ENCODE data around the gene DLGAP4. TPM values are rescaled to one million over a fixed set of nuclear protein-coding genes. Genes with fewer than 3 reads are reported as not detected.

DLGAP4 gene
- total and polyA plus RNA-seq, 9 of the 15 experiments (the other 6 are each of a cell fraction or from before 2014, with no cell fraction given): 0.31 to 34.1 (median 4.5) TPM

DNA sequence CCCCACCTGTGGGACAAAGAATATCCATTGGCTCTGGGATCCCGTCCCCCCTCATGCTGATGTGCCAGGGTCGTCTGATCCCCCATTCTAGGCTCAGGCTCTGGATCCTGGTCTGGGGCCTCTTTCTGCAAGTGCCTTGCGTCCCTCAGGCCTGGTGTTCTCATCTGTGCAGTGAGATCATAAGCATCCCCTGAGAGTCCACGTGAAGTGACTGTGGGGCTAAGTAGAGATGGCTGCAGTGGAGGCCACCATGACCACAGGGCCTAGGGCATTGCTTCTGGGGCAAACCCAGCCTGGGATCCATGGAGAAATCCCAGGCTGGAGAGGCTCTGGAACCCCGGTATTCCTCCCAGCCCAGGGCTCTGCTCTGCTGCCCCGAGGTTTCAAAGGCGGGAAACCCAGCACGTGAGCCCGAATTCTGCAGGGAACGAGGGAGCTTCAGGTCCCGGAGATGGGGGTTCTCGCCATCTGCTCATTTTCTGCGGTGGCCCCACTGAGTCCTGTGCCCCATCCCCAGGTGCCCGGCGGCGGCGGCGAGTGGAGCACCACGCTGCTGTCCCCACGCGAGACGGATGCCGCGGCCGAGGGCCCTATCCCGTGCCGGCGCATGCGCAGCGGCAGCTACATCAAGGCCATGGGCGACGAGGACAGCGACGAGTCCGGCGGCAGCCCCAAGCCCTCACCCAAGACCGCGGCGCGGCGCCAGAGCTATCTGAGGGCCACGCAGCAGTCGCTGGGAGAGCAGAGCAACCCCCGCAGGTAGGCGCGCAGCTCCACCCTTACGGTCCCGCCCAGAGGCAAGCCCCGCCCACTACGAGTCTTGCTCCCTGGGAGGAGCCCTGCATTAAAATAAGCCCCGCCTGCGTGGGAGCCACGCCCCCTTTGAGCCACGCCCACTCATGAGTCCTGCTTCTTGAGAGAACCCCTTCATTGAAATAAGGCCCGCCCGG is 129.7 kb downstream of the DLGAP4 start (continued):
- TF ChIP-seq, protein P1, sequence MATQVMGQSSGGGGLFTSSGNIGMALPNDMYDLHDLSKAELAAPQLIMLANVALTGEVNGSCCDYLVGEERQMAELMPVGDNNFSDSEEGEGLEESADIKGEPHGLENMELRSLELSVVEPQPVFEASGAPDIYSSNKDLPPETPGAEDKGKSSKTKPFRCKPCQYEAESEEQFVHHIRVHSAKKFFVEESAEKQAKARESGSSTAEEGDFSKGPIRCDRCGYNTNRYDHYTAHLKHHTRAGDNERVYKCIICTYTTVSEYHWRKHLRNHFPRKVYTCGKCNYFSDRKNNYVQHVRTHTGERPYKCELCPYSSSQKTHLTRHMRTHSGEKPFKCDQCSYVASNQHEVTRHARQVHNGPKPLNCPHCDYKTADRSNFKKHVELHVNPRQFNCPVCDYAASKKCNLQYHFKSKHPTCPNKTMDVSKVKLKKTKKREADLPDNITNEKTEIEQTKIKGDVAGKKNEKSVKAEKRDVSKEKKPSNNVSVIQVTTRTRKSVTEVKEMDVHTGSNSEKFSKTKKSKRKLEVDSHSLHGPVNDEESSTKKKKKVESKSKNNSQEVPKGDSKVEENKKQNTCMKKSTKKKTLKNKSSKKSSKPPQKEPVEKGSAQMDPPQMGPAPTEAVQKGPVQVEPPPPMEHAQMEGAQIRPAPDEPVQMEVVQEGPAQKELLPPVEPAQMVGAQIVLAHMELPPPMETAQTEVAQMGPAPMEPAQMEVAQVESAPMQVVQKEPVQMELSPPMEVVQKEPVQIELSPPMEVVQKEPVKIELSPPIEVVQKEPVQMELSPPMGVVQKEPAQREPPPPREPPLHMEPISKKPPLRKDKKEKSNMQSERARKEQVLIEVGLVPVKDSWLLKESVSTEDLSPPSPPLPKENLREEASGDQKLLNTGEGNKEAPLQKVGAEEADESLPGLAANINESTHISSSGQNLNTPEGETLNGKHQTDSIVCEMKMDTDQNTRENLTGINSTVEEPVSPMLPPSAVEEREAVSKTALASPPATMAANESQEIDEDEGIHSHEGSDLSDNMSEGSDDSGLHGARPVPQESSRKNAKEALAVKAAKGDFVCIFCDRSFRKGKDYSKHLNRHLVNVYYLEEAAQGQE (IDR thresholded peaks at IDR 0.05; ENCODE audit: borderline replicate concordance): peak; percentile 72
- TF ChIP-seq, protein P1 (CRISPR knock-in tag; IDR thresholded peaks at IDR 0.05; ENCODE audit: low read depth): no peak
- TF ChIP-seq, protein P2, sequence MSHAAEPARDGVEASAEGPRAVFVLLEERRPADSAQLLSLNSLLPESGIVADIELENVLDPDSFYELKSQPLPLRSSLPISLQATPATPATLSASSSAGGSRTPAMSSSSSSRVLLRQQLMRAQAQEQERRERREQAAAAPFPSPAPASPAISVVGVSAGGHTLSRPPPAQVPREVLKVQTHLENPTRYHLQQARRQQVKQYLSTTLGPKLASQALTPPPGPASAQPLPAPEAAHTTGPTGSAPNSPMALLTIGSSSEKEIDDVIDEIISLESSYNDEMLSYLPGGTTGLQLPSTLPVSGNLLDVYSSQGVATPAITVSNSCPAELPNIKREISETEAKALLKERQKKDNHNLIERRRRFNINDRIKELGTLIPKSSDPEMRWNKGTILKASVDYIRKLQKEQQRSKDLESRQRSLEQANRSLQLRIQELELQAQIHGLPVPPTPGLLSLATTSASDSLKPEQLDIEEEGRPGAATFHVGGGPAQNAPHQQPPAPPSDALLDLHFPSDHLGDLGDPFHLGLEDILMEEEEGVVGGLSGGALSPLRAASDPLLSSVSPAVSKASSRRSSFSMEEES (CRISPR knock-in tag; IDR thresholded peaks at IDR 0.05): no peak
- TF ChIP-seq, protein P3, sequence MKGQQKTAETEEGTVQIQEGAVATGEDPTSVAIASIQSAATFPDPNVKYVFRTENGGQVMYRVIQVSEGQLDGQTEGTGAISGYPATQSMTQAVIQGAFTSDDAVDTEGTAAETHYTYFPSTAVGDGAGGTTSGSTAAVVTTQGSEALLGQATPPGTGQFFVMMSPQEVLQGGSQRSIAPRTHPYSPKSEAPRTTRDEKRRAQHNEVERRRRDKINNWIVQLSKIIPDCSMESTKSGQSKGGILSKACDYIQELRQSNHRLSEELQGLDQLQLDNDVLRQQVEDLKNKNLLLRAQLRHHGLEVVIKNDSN (CRISPR knock-in tag; IDR thresholded peaks at IDR 0.05): no peak
- TF ChIP-seq, protein P4, sequence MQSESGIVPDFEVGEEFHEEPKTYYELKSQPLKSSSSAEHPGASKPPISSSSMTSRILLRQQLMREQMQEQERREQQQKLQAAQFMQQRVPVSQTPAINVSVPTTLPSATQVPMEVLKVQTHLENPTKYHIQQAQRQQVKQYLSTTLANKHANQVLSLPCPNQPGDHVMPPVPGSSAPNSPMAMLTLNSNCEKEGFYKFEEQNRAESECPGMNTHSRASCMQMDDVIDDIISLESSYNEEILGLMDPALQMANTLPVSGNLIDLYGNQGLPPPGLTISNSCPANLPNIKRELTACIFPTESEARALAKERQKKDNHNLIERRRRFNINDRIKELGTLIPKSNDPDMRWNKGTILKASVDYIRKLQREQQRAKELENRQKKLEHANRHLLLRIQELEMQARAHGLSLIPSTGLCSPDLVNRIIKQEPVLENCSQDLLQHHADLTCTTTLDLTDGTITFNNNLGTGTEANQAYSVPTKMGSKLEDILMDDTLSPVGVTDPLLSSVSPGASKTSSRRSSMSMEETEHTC (IDR thresholded peaks at IDR 0.05): no peak
- TF ChIP-seq PTRF (tag; IDR thresholded peaks at IDR 0.05): no peak
- TF ChIP-seq, protein P5, sequence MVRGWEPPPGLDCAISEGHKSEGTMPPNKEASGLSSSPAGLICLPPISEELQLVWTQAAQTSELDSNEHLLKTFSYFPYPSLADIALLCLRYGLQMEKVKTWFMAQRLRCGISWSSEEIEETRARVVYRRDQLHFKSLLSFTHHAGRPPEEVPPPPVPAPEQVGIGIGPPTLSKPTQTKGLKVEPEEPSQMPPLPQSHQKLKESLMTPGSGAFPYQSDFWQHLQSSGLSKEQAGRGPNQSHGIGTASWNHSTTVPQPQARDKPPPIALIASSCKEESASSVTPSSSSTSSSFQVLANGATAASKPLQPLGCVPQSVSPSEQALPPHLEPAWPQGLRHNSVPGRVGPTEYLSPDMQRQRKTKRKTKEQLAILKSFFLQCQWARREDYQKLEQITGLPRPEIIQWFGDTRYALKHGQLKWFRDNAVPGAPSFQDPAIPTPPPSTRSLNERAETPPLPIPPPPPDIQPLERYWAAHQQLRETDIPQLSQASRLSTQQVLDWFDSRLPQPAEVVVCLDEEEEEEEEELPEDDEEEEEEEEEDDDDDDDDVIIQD (CRISPR knock-in tag; IDR thresholded peaks at IDR 0.05): no peak
- no peak for TF ChIP-seq ASH1L (IDR thresholded peaks at IDR 0.05; ENCODE audit: borderline replicate concordance, low read depth, partially characterized antibody)
- no peak for TF ChIP-seq ZNF699 (CRISPR knock-in tag; IDR thresholded peaks at IDR 0.05; ENCODE audit: insufficient replicate concordance)
- TF ChIP-seq DDX20 (tag; IDR thresholded peaks at IDR 0.05; ENCODE audit: low read depth): no peak

All from K562 (cell line).